ENCODE measurements around the gene EIF3D.

- TF ChIP-seq POLR2AphosphoS5 (IDR thresholded peaks at IDR 0.05) (no peak), CTCF (IDR thresholded peaks at IDR 0.05 in 8 of 11, conservative IDR thresholded peaks at IDR 0.05 in 3 of 11) (no peak), POLR2A (IDR thresholded peaks at IDR 0.05) (no peak)
Measured at GRCh38 chr22:36552289-36552688, 23.3 kb upstream of the EIF3D start.
